ENCODE data around the gene FTSJ1. TPM values are rescaled to one million over a fixed set of nuclear protein-coding genes. Genes with fewer than 3 reads are reported as not detected.

Gene FTSJ1
- total RNA-seq, 1 experiment from 2014 or later = 53.9 TPM

GRCh38 chrX:48520976-48521352 is 45.0 kb downstream of the FTSJ1 start:
- ATAC-seq (peak; percentile 27), DNase-seq (ENCODE audit: low spot score) (no peak)
- peaks cover 10% of the 10 kb centered on the region for H3K36me3 Mint-ChIP-seq
- ChIA-PET CTCF (no interaction called here), POLR2A (no interaction called here)
- peak overlapping the region; percentile 97 for H3K27ac Mint-ChIP-seq
- H3K27me3 Mint-ChIP-seq (ENCODE audit: low read depth) = no peaks in the 10 kb centered on the region
- peaks cover 11% of the 10 kb centered on the region for H3K4me1 Mint-ChIP-seq
- TF ChIP-seq NFYB (CRISPR knock-in tag; conservative IDR thresholded peaks at IDR 0.05; ENCODE audit: low read depth) = peak; percentile 47
- TF ChIP-seq ZNF281 (CRISPR knock-in tag; IDR thresholded peaks at IDR 0.05) = no peak
- no peak for TF ChIP-seq PRRX2 (CRISPR knock-in tag; IDR thresholded peaks at IDR 0.05)
- TF ChIP-seq ATF6 (CRISPR knock-in tag; IDR thresholded peaks at IDR 0.05) = no peak
- TF ChIP-seq MXD4 (CRISPR knock-in tag; IDR thresholded peaks at IDR 0.05; ENCODE audit: borderline replicate concordance) = no peak
- TF ChIP-seq ESRRA (CRISPR knock-in tag; IDR thresholded peaks at IDR 0.05; ENCODE audit: borderline replicate concordance) = no peak
- no peak for TF ChIP-seq PRDM15 (CRISPR knock-in tag; IDR thresholded peaks at IDR 0.05)
- H3K9me3 Mint-ChIP-seq = no peaks in the 10 kb centered on the region
- H3K4me3 Mint-ChIP-seq = peak overlapping the region; percentile 82

GRCh38 chrX:48521353-48522243 is 45.6 kb downstream of the FTSJ1 start, which contains the start of gene EBP:
Gene EBP (plus strand): TSS chrX:48521808. CDS start chrX:48523772, 1,964 bp downstream.
- H3K4me3 Mint-ChIP-seq = peak within 1 kb of the TSS; percentile 82
- no peaks in the 10 kb centered on the region for H3K9me3 Mint-ChIP-seq
- peak within 1 kb of the TSS; percentile 97 for H3K27ac Mint-ChIP-seq
- ChIA-PET POLR2A (interaction anchor here (0.6 to 1.3 kb wide), 2 partner anchors 53 to 702 kb away, joined by 4 to 9 read pairs; no protein-coding TSS in a partner anchor), CTCF (interaction anchor here (0.6 kb wide), 3 partner anchors 60 to 1023 kb away, joined by 3 to 4 read pairs (median 4); no protein-coding TSS in a partner anchor)
- peaks cover 12% of the 10 kb centered on the region for H3K36me3 Mint-ChIP-seq
- no peaks in the 10 kb centered on the region for H3K27me3 Mint-ChIP-seq (ENCODE audit: low read depth)
- H3K4me1 Mint-ChIP-seq = peaks cover 11% of the 10 kb centered on the region
- ATAC-seq (peak; percentile 95), DNase-seq (ENCODE audit: low spot score) (peak; percentile 88)
- TF ChIP-seq USF2 (CRISPR knock-in tag; IDR thresholded peaks at IDR 0.05) (peak; percentile 78), FOXP1 (CRISPR knock-in tag; IDR thresholded peaks at IDR 0.05; ENCODE audit: borderline replicate concordance) (peak; percentile 19; the same call in 1 of the 2 replicates), SMAD3 (CRISPR knock-in tag; IDR thresholded peaks at IDR 0.05; ENCODE audit: borderline replicate concordance) (no peak), CBFB (CRISPR knock-in tag; IDR thresholded peaks at IDR 0.05; ENCODE audit: low read depth) (no peak), GTF2I (CRISPR knock-in tag; conservative IDR thresholded peaks at IDR 0.05) (no peak), NFYB (CRISPR knock-in tag; conservative IDR thresholded peaks at IDR 0.05; ENCODE audit: low read depth) (peak; percentile 59), ZNF121 (CRISPR knock-in tag; IDR thresholded peaks at IDR 0.05) (peak; percentile 61; the same call in 1 of the 2 replicates), ZNF532 (CRISPR knock-in tag; IDR thresholded peaks at IDR 0.05; ENCODE audit: borderline replicate concordance) (no peak), GABPB1 (CRISPR knock-in tag; IDR thresholded peaks at IDR 0.05) (no peak), SOX15 (CRISPR knock-in tag; IDR thresholded peaks at IDR 0.05) (no peak)

Measured in WTC11 (cell line).